Measurements from ENCODE around the gene MAGOH.

Gene MAGOH

GRCh38 chr1:53270107-53270506 is 31.8 kb upstream of the MAGOH start:
- no peak overlapping the region for H3K4me3 ChIP-seq (ENCODE audit: low read depth, low read length)
- TF ChIP-seq, protein P1, sequence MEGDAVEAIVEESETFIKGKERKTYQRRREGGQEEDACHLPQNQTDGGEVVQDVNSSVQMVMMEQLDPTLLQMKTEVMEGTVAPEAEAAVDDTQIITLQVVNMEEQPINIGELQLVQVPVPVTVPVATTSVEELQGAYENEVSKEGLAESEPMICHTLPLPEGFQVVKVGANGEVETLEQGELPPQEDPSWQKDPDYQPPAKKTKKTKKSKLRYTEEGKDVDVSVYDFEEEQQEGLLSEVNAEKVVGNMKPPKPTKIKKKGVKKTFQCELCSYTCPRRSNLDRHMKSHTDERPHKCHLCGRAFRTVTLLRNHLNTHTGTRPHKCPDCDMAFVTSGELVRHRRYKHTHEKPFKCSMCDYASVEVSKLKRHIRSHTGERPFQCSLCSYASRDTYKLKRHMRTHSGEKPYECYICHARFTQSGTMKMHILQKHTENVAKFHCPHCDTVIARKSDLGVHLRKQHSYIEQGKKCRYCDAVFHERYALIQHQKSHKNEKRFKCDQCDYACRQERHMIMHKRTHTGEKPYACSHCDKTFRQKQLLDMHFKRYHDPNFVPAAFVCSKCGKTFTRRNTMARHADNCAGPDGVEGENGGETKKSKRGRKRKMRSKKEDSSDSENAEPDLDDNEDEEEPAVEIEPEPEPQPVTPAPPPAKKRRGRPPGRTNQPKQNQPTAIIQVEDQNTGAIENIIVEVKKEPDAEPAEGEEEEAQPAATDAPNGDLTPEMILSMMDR (IDR thresholded peaks at IDR 0.05; ENCODE audit: borderline replicate concordance, insufficient read depth, low read depth, low read length): no peak

- no peak overlapping the region for H3K4me3 ChIP-seq (ENCODE audit: low read depth, low read length)
- TF ChIP-seq, protein P1 (IDR thresholded peaks at IDR 0.05; ENCODE audit: borderline replicate concordance, insufficient read depth, low read depth, low read length): no peak
Observed at GRCh38 chr1:53267761-53268160, 29.4 kb upstream of the MAGOH start.

DNA sequence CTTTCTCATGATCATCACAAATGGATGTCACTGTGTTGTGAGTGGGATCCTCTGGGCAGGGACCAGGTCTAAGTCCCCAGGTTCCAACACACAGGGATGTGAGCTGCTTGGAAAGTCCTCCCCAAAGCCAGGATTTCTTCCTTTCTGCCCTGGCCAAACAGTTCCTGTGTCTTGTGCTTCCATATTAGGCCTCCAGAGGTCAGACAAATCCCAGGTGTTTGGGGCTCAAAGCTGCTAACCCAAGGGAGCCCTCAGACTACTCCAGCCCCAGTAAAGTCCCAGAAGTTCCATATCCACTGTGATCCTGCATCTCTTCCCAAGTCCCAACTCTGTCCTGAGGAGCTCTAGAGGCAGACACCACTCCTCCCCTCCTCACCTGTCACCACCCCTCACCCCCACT is 27.7 kb upstream of the MAGOH start:
- TF ChIP-seq, protein P1 (IDR thresholded peaks at IDR 0.05; ENCODE audit: borderline replicate concordance, insufficient read depth, low read depth, low read length): peak; percentile 38; the same call in 1 of the 2 replicates

GRCh38 chr1:53265581-53265980 is 27.3 kb upstream of the MAGOH start:
- H3K4me3 ChIP-seq (ENCODE audit: low read depth, low read length): no peak overlapping the region
- TF ChIP-seq, protein P1 (IDR thresholded peaks at IDR 0.05; ENCODE audit: borderline replicate concordance, insufficient read depth, low read depth, low read length): no peak

More for the DNA sequence above, 27.7 kb upstream of the MAGOH start:
- no peak overlapping the region for H3K4me3 ChIP-seq (ENCODE audit: low read depth, low read length)

GRCh38 chr1:53264048-53264447 is 25.7 kb upstream of the MAGOH start:
- no peak overlapping the region for H3K4me3 ChIP-seq (ENCODE audit: low read depth, low read length)
- TF ChIP-seq, protein P1 (IDR thresholded peaks at IDR 0.05; ENCODE audit: borderline replicate concordance, insufficient read depth, low read depth, low read length): no peak

DNA sequence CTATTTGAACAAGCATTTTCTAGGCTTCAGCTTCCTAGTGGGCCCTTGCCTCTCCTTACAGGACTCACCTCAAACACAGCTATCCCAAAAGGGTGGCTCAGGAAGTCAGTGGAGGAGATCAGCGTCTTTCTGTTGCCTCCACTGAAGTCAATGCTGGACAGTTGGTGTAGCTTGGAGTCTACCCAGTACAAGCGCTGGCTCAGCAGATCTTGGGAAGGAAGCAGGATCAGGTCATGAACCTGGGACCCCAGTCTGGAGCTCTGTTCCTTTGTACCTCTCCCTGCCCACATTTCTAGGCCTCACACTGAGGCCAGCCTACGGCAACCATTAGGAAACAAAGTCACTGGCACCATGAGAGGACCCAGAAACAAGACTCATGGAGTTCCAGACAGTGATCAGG is 23.7 kb upstream of the MAGOH start:
- no peak overlapping the region for H3K4me3 ChIP-seq (ENCODE audit: low read depth, low read length)
- TF ChIP-seq, protein P1 (IDR thresholded peaks at IDR 0.05; ENCODE audit: borderline replicate concordance, insufficient read depth, low read depth, low read length): no peak

- no peak overlapping the region for H3K4me3 ChIP-seq (ENCODE audit: low read depth, low read length)
- TF ChIP-seq, protein P1 (IDR thresholded peaks at IDR 0.05; ENCODE audit: borderline replicate concordance, insufficient read depth, low read depth, low read length): no peak
Observed at GRCh38 chr1:53260631-53261247, 22.4 kb upstream of the MAGOH start.

Data from GM12875 (cell line).